HUES48 (cell line): ENCODE measurements around the gene SFXN1.
"Not testable (repeated sequence)": the region's sequence is repeated elsewhere in the genome, so short reads cannot be mapped to it uniquely, and the experiment has no call there.

Source experiments
- H3K27ac ChIP-seq: one replicate; pipeline ENCODE4 v1.7.0; 2013; ENCODE audit warnings: low read depth, low read length, inconsistent platforms
- H3K27me3 ChIP-seq: 2 replicates; pipeline ENCODE4 v1.6.1; 2013; ENCODE audit warnings: mild to moderate bottlenecking, low read length; ENCODE audit not compliant: control insufficient read depth, insufficient read depth
- H3K36me3 ChIP-seq: 2 replicates; pipeline ENCODE4 v1.6.1; 2013; ENCODE audit warnings: low read length; ENCODE audit not compliant: control insufficient read depth, insufficient read depth
- H3K4me1 ChIP-seq: 2 replicates; pipeline ENCODE4 v1.6.1; 2013; ENCODE audit warnings: mild to moderate bottlenecking, low read length; ENCODE audit not compliant: control insufficient read depth, insufficient read depth
- H3K4me3 ChIP-seq: 2 replicates; pipeline ENCODE4 v1.5.1; 2013; ENCODE audit warnings: mild to moderate bottlenecking, low read depth, low read length
- H3K9ac ChIP-seq: 2 replicates; pipeline ENCODE4 v1.6.1; 2013; ENCODE audit warnings: mild to moderate bottlenecking, low read depth, low read length, moderate library complexity
- H3K9me3 ChIP-seq: 2 replicates; pipeline ENCODE4 v1.6.1; 2013; ENCODE audit warnings: low read length; ENCODE audit not compliant: control insufficient read depth, insufficient read depth

The SFXN1 gene, protein sequence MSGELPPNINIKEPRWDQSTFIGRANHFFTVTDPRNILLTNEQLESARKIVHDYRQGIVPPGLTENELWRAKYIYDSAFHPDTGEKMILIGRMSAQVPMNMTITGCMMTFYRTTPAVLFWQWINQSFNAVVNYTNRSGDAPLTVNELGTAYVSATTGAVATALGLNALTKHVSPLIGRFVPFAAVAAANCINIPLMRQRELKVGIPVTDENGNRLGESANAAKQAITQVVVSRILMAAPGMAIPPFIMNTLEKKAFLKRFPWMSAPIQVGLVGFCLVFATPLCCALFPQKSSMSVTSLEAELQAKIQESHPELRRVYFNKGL

DNA sequence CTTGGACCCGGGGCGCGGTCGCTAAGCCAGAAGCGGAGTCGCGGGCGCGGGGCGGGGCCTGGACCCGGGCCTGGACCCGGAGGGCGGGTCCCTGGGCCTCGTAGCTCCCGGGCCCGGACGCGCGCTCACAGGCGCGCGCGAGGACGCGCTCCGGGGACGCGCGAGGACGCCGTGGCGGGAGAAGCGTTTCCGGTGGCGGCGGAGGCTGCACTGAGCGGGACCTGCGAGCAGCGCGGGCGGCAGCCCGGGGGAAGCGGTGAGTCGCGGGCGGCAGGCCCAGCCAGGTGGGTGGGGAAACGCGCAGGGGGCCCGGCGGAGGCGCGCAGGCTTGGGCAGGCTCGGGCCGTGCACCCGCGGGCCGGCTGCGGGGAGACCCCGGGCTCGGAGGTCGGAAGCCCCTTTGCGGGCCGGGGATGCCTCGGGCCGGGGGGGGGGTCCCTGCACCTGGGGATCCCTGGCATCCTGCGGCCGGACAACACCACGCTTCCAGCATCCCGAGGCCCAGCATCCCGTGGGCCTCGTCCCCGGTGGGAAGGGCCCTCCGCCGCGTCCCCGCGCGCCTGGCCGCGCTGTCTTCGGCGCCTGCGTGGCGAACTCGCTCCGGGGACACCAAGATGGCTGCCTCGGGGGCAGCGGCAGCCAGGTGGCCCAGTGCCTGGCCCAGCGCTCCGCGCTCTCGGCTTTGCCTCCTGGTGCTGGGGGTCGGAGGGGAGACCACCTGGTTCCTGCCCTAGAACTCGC, at the start of gene SFXN1:
Gene SFXN1 (plus strand): TSS at position 177 of the 741 bp plus-strand sequence. CDS start 13,544 bp downstream, outside the sequence.
- peaks cover 4% of the 10 kb centered on the region; the same call in 1 of the 2 replicates for H3K4me1 ChIP-seq
- H3K9me3 ChIP-seq, result no peaks in the 10 kb centered on the region
- peak within 1 kb of the TSS; percentile 49 for H3K27ac ChIP-seq
- peak within 1 kb of the TSS; percentile 51 for H3K9ac ChIP-seq
- peaks cover 15% of the 10 kb centered on the region for H3K27me3 ChIP-seq
- peaks cover 27% of the 10 kb centered on the region for H3K36me3 ChIP-seq
- peak within 1 kb of the TSS; percentile 80 for H3K4me3 ChIP-seq

DNA sequence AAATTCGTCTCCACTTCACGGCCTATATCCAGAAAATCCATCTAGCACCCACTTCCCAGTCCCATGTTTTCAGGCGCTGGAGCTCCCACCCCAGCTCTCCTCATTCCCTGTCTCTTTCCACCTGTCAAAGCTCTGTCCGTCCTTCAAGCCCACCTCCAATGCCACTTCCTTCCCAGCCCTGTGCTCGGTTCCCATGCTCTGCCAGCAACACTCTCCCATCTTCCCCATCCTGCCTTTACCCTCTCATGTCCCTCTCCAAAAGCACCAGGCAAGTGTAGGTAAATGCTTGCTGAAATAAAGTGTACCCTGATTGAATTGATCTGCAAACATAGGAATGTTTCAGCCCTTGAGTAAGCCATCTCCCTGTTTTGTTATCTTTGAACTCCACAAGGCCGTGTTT, 43.6 kb upstream of the SFXN1 start:
- H3K4me1 ChIP-seq, result peaks cover 40% of the 10 kb centered on the region
- no peak overlapping the region for H3K9ac ChIP-seq
- no peaks in the 10 kb centered on the region for H3K27me3 ChIP-seq
- no peaks in the 10 kb centered on the region for H3K9me3 ChIP-seq
- no peak overlapping the region for H3K4me3 ChIP-seq
- H3K27ac ChIP-seq, result peak overlapping the region; percentile 51
- H3K36me3 ChIP-seq, result no peaks in the 10 kb centered on the region

DNA sequence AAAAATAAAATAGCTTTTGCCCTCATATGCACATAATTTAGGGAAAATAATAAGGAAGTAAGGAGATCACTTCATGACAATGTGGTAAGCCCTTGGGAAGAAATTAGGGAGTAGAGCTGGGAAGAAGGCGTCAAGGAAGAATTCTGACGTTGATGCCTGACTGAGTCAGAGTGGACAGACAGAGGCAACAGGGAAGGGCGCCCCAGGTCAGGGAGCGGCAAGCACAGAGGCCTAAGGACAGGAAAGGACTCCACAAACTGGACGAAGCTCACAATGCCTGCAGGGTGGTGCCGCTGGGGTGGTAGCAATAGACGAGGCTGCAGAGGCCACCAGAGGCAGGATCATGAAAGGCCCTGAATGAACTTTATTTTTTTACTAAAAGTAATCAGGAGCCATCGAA, 42.0 kb upstream of the SFXN1 start:
- H3K27me3 ChIP-seq, result peaks cover 5% of the 10 kb centered on the region
- H3K27ac ChIP-seq, result peak overlapping the region; percentile 3
- no peak overlapping the region for H3K9ac ChIP-seq
- no peaks in the 10 kb centered on the region for H3K9me3 ChIP-seq
- H3K4me1 ChIP-seq, result peaks cover 50% of the 10 kb centered on the region
- no peaks in the 10 kb centered on the region for H3K36me3 ChIP-seq
- no peak overlapping the region for H3K4me3 ChIP-seq

DNA sequence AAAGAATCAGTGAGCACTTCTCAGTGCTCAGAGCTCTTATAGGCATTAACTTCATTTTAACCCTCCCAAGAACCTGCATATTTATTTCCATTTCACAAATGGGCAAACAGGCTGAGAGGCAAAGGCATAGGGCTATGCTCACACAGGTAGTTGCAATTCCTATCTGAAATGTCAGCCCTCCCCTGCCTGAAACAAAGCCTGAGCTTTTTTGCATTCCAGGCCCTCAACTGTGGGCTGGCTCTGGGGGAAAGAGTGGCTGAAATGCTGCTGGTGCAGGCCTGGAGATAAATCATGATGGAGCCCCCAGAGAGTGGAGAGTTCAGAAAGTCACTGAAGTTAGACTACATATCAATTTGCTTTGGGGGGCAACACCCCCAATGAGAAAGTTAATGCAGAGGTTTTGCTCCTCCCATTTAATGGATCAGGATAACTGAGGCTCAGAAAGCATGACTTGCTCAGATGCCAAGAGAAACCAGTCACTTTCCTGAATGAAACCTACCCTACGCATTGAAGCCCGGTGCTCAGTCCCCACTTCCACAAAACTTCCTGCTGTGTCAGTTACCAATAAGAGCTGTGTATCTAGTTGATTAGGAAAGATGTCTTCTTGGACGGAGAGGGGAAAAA, 40.0 kb upstream of the SFXN1 start:
- peaks cover 25% of the 10 kb centered on the region for H3K27me3 ChIP-seq
- H3K4me3 ChIP-seq, result no peak overlapping the region
- H3K36me3 ChIP-seq, result no peaks in the 10 kb centered on the region
- no peak overlapping the region for H3K9ac ChIP-seq
- H3K4me1 ChIP-seq, result peaks cover 52% of the 10 kb centered on the region
- no peaks in the 10 kb centered on the region for H3K9me3 ChIP-seq
- H3K27ac ChIP-seq, result no peak overlapping the region

DNA sequence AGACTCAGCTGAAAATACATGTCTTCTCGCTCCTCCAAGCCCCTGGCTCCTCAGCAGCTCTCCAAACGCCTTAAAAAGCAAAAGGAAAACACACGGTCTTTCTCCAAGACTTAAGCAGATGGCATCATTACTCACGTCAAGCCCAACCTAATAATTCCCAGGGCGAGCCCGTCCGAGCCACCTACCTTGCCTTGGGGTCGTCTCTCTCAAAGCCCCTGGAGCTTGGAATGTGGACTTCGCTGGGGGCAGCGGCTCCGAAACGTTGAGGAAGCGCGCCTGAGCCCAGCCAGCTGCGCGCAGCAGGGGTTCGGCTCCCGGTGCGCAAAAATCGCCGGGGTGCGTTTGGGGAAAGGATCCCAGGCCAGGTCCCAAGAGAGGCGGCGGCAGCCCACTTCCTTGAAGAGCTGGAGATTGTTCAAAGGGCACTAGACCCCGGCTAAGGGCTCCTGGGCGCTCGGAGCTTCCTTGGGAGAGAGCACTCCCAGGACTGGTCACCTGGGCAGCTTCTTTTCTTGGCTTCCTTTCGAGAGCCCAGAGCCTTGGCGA, 34.8 kb upstream of the SFXN1 start:
- no peak overlapping the region for H3K27ac ChIP-seq

DNA sequence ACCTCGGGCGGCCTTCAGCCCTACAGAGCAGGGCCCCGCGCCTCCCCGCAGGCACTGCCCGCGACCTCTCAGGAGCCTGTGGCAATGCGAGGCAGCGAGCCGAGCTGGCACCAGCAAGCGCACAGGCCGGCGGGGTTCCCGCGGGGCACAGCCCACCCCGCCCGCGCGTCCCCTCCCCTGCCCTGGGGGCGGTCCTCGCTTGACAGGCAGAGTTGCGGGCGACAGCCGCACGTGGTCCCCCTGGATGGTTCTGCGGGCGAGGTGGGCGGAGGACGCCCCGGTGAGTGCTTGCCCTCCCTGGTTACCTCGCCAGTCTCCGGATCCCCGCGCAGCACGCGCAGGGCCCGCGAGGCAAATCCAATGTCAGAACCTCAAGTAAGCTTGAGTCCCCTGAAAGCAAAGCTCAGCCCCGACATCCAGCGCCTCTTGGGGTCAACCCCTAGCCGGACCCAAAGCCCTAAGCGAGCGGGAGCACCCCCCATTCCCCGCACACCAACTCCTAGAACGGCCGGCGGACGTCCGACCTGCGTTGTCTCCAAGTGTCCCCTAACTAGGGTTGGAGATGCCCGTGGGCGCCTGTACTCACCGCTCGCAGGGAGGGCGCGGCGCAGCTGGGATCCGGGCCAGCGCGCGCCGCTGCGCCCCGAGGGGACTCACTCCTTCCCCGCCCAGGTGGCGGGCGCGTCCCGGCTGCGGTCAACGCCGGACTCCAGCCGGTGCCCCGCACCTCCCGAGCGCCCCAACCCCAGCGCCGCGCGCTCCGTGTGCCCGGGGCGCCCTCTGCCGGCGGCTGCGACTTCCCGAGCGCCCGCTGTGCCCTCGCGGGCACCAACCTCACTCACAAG, 34.1 kb upstream of the SFXN1 start, which contains the start of gene DRD1:
Gene DRD1 (minus strand): TSS at position 123 of the 845 bp plus-strand sequence. CDS start 1,083 bp downstream, outside the sequence.
- Histone ChIP-seq H3K4me3 (peak within 1 kb of the TSS; percentile 63), H3K9ac (no peak within 1 kb of the TSS), H3K36me3 (no peaks in the 10 kb centered on the region), H3K4me1 (peaks cover 34% of the 10 kb centered on the region), H3K27me3 (peaks cover 74% of the 10 kb centered on the region), H3K9me3 (no peaks in the 10 kb centered on the region), H3K27ac (no peak within 1 kb of the TSS)

More for the DNA sequence above, 34.8 kb upstream of the SFXN1 start:
- Histone ChIP-seq H3K4me3 (peak overlapping the region; percentile 63), H3K36me3 (no peaks in the 10 kb centered on the region), H3K27me3 (peaks cover 74% of the 10 kb centered on the region), H3K9ac (no peak overlapping the region), H3K9me3 (no peaks in the 10 kb centered on the region), H3K4me1 (peaks cover 32% of the 10 kb centered on the region)

DNA sequence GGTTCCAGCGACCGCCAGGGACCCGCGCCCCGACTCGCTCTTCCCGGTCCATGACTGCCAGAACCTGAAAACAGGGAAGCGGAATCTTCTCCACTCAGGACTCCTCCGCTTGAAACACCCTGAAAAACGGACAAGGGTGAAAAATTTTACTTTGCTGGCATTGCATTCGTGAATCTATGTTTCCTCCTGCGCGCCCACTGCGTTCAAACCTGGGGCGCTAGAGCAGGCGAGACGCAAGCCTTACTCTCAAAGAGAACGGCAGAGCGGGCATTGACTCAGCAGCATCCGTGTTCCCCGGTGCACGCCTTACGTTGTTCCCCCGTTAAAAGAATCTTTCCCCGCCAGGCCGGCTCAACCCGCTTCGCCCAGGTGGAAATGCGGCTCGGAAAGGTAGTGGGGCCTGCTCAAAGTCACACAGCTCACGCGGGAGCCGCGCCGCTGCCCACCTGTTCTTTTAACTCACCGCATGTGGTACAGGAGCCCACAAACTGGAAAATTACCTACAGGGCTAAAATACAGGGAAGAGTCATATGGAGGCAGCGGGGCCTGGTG, 33.4 kb upstream of the SFXN1 start:
- peaks cover 74% of the 10 kb centered on the region for H3K27me3 ChIP-seq
- H3K4me3 ChIP-seq, result peak overlapping the region; percentile 63
- H3K9me3 ChIP-seq, result no peaks in the 10 kb centered on the region
- H3K36me3 ChIP-seq, result no peaks in the 10 kb centered on the region
- H3K27ac ChIP-seq, result no peak overlapping the region
- H3K9ac ChIP-seq, result no peak overlapping the region
- peaks cover 33% of the 10 kb centered on the region for H3K4me1 ChIP-seq

DNA sequence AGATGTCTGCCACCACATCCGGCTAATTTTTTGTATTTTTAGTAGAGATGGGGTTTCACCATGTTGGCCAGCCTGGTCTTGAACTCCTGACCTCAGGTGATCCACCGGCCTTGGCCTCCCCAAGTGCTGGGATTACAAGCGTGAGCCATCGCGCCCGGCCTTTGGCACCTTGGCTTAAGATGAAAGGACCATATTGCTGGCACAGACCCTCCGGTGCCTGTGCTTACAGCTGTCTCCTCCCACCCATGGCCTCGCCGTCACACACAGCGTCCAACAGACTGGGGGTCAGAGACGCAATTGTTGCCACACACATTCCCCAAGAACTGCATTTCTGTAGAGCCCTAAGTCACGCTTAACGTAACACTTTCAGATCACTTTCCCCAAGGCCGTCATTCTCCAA, 32.0 kb upstream of the SFXN1 start:
- H3K27me3 ChIP-seq, result peaks cover 69% of the 10 kb centered on the region
- H3K4me1 ChIP-seq, result peaks cover 24% of the 10 kb centered on the region
- not testable (repeated sequence) for H3K4me3 ChIP-seq

DNA sequence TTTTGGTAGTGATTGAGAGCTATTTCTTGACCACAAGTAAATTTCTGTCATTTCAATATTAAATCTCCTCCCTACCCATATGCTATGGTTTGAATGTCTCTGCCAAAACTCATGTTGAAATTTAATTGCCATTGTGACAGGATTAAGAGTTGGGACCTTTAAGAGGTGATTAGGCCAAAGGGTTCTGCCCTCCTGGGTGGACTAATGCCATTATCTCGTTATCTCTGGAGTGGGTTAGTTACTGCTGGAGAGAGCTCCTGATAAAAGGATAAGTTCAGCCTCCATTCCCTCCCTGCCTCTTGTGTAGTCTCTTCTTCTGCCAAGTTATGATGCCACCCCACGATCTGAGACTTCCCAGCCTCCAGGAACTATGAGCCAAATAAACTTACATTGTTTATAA, 30.8 kb upstream of the SFXN1 start:
- Histone ChIP-seq H3K4me1 (peaks cover 24% of the 10 kb centered on the region), H3K9ac (no peak overlapping the region), H3K4me3 (no peak overlapping the region), H3K36me3 (no peaks in the 10 kb centered on the region), H3K27ac (no peak overlapping the region), H3K9me3 (no peaks in the 10 kb centered on the region), H3K27me3 (peaks cover 57% of the 10 kb centered on the region)

More for the DNA sequence above, 32.0 kb upstream of the SFXN1 start:
- H3K36me3 ChIP-seq, H3K9me3 ChIP-seq, H3K27ac ChIP-seq, H3K9ac ChIP-seq: not testable (repeated sequence)

DNA sequence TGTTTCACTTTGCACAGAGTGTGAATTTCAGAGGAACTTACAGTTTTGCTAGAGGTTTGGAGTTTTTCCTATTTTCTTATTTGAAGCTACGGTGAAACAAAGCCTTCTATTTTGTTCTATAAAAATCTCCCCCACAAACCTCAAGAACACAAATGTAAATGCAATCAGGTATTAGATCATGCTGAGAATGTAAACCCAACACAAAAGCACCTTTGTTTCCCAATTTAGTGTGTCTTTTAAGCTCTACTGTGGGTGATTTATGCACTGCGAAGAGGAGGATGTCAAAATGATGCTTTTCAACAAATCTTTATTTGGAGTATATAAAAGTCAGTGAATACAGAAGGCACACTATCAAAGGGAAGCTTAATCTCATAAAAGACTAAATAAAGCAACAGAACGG, 30.1 kb upstream of the SFXN1 start:
- Histone ChIP-seq H3K4me3 (no peak overlapping the region), H3K27ac (no peak overlapping the region), H3K27me3 (peaks cover 50% of the 10 kb centered on the region)

More for the DNA sequence above, 30.1 kb upstream of the SFXN1 start:
- Histone ChIP-seq H3K9me3 (no peaks in the 10 kb centered on the region), H3K9ac (no peak overlapping the region), H3K4me1 (peaks cover 23% of the 10 kb centered on the region), H3K36me3 (no peaks in the 10 kb centered on the region)
